H9 (cell line): Measurements from ENCODE around the gene ASPG. TPM values are rescaled to one million over a fixed set of nuclear protein-coding genes. Genes with fewer than 3 reads are reported as not detected.

ENCODE experiments used
- DNase-seq: peaks from one replicate; pipeline ENCODE4 v3.0.0-alpha.2; 2017
- H2AFZ ChIP-seq: one replicate; pipeline ENCODE4 v1.6.1; 2013; ENCODE audit warnings: mild to moderate bottlenecking, low read length, control low read depth, moderate library complexity
- H2AK5ac ChIP-seq: 2 replicates; pipeline ENCODE4 v1.6.1; 2013; ENCODE audit warnings: low read length, control low read depth, mixed read lengths; ENCODE audit not compliant: insufficient read length
- H2BK120ac ChIP-seq: one replicate; pipeline ENCODE4 v1.6.1; 2013; ENCODE audit warnings: low read depth, mild to moderate bottlenecking, low read length, control low read depth, inconsistent platforms; ENCODE audit not compliant: poor library complexity, severe bottlenecking
- H2BK12ac ChIP-seq: 2 replicates; pipeline ENCODE4 v1.6.1; 2013; ENCODE audit warnings: low read length, control low read depth, mixed read lengths, low read depth; ENCODE audit not compliant: insufficient read length
- H2BK15ac ChIP-seq: 2 replicates; pipeline ENCODE4 v1.6.1; 2013; ENCODE audit warnings: low read depth, low read length, control low read depth
- H2BK20ac ChIP-seq: one replicate; pipeline ENCODE4 v1.6.1; 2013; ENCODE audit warnings: low read depth, mild to moderate bottlenecking, low read length, control low read depth, inconsistent platforms; ENCODE audit not compliant: poor library complexity, severe bottlenecking
- H2BK5ac ChIP-seq: 2 replicates; pipeline ENCODE4 v1.6.1; 2013; ENCODE audit warnings: low read length, control low read depth, mixed read lengths; ENCODE audit not compliant: insufficient read length
- H3K14ac ChIP-seq: 2 replicates; pipeline ENCODE4 v1.6.1; 2013; ENCODE audit warnings: low read length, control low read depth; ENCODE audit not compliant: insufficient read depth
- H3K18ac ChIP-seq: 2 replicates; pipeline ENCODE4 v1.6.1; 2013; ENCODE audit warnings: low read depth, mild to moderate bottlenecking, mixed read lengths, low read length, control low read depth; ENCODE audit not compliant: insufficient read length
- H3K23ac ChIP-seq: 2 replicates; pipeline ENCODE4 v1.6.1; 2013; ENCODE audit warnings: low read length, control low read depth, mixed read lengths, low read depth; ENCODE audit not compliant: insufficient read length
- H3K23me2 ChIP-seq: 2 replicates; pipeline ENCODE4 v1.6.1; 2013; ENCODE audit warnings: low read depth, mild to moderate bottlenecking, mixed read lengths, low read length, control low read depth; ENCODE audit not compliant: insufficient read length, poor library complexity, severe bottlenecking
- H3K27ac ChIP-seq: 2 replicates; pipeline ENCODE4 v1.5.1; 2013; ENCODE audit warnings: low read length, control low read depth, mixed read lengths, low read depth; ENCODE audit not compliant: insufficient read length
- H3K27me3 ChIP-seq: 2 replicates; pipeline ENCODE4 v1.6.1; 2013; ENCODE audit warnings: low read length, control low read depth, inconsistent platforms; ENCODE audit not compliant: insufficient read depth
- H3K4ac ChIP-seq: 2 replicates; pipeline ENCODE4 v1.6.1; 2013; ENCODE audit warnings: low read depth, mild to moderate bottlenecking, control low read depth, inconsistent platforms, low read length, moderate library complexity
- H3K4me1 ChIP-seq: 2 replicates; pipeline ENCODE4 v1.6.1; 2013; ENCODE audit warnings: low read length, control low read depth, inconsistent platforms; ENCODE audit not compliant: insufficient read depth
- H3K4me2 ChIP-seq: 2 replicates; pipeline ENCODE4 v1.6.1; 2013; ENCODE audit warnings: low read length, control low read depth, mixed read lengths; ENCODE audit not compliant: insufficient read length, insufficient read depth
- H3K56ac ChIP-seq: 2 replicates; pipeline ENCODE4 v1.6.1; 2013; ENCODE audit warnings: low read depth, mild to moderate bottlenecking, mixed read lengths, low read length, control low read depth; ENCODE audit not compliant: insufficient read length
- H3K79me1 ChIP-seq: 2 replicates; pipeline ENCODE4 v1.6.1; 2013; ENCODE audit warnings: low read depth, mild to moderate bottlenecking, moderate library complexity, low read length, control low read depth, inconsistent platforms; ENCODE audit not compliant: insufficient read depth, poor library complexity, severe bottlenecking
- H3K79me2 ChIP-seq: 2 replicates; pipeline ENCODE4 v1.6.1; 2013; ENCODE audit warnings: low read length, control low read depth, inconsistent platforms; ENCODE audit not compliant: insufficient read depth
- H3K9ac ChIP-seq: 2 replicates; pipeline ENCODE4 v1.6.1; 2013; ENCODE audit warnings: low read length, control low read depth, mixed read lengths; ENCODE audit not compliant: insufficient read length; ENCODE audit errors: extremely low read depth
- H3K9me3 ChIP-seq: one replicate; pipeline ENCODE4 v1.6.1; 2013; ENCODE audit warnings: low read depth, low read length, inconsistent platforms; ENCODE audit not compliant: control insufficient read depth
- H3T11ph ChIP-seq: one replicate; pipeline ENCODE4 v1.6.1; 2013; ENCODE audit warnings: mild to moderate bottlenecking, low read length, control low read depth, inconsistent platforms
- H4K20me1 ChIP-seq: one replicate; pipeline ENCODE4 v1.6.1; 2013; ENCODE audit not compliant: control insufficient read depth, insufficient read length, insufficient read depth
- H4K5ac ChIP-seq: 2 replicates; pipeline ENCODE4 v1.6.1; 2013; ENCODE audit warnings: low read depth, mild to moderate bottlenecking, mixed read lengths, low read length, control low read depth; ENCODE audit not compliant: insufficient read length
- H4K8ac ChIP-seq: replicated peaks from 2 replicates; pipeline ENCODE4 v1.6.1; 2013; ENCODE audit warnings: low read length, control low read depth, mixed read lengths, low read depth; ENCODE audit not compliant: insufficient read length
- H4K91ac ChIP-seq: 2 replicates; pipeline ENCODE4 v1.6.1; 2013; ENCODE audit warnings: low read depth, mild to moderate bottlenecking, moderate library complexity, mixed read lengths, low read length, control low read depth; ENCODE audit not compliant: insufficient read length
- H3K27ac Mint-ChIP-seq, 3 experiments: 2 replicates in 2 of 3; 3 replicates in 1 of 3; pipeline ENCODE4 v1.8.0; 2020 to 2021; ENCODE audit warnings: mixed read lengths in 3 of 3, mild to moderate bottlenecking in 1 of 3, moderate library complexity in 1 of 3
- H3K27me3 Mint-ChIP-seq: 2 replicates; pipeline ENCODE4 v1.8.0; 2021; ENCODE audit warnings: low read depth, mild to moderate bottlenecking, moderate library complexity, mixed read lengths
- H3K36me3 Mint-ChIP-seq, 3 experiments: 2 replicates in 2 of 3; 3 replicates in 1 of 3; pipeline ENCODE4 v1.8.0; 2020 to 2021; ENCODE audit warnings: low read depth in 3 of 3, mixed read lengths in 3 of 3; ENCODE audit not compliant: insufficient read depth in 1 of 3
- H3K4me1 Mint-ChIP-seq, 2 experiments: 2 replicates each; pipeline ENCODE4 v1.8.0; 2020; ENCODE audit warnings: mixed read lengths in 2 of 2
- H3K4me3 Mint-ChIP-seq, 2 experiments: 2 replicates in 1 of 2; 3 replicates in 1 of 2; pipeline ENCODE4 v1.8.0; 2020 to 2021; ENCODE audit warnings: mild to moderate bottlenecking in 2 of 2, mixed read lengths in 2 of 2, moderate library complexity in 1 of 2
- H3K9me3 Mint-ChIP-seq, 2 experiments: 2 replicates in 1 of 2; 3 replicates in 1 of 2; pipeline ENCODE4 v1.8.0; 2020; ENCODE audit warnings: mild to moderate bottlenecking in 2 of 2, mixed read lengths in 2 of 2, moderate library complexity in 1 of 2
- WGBS: extraction: QIAGEN DNeasy Blood & Tissue Kit; methylation state at CpG from one replicate; pipeline ENCODE4 v1.1.7; 2013; ENCODE audit warnings: missing lambda C conversion rate, low lambda C conversion rate, mixed read lengths; ENCODE audit not compliant: insufficient read length; ENCODE audit errors: extremely low coverage; 5-methylcytosine and 5-hydroxymethylcytosine counted together
- total RNA-seq: library from RNA; stranded (reverse); gene quantifications from 2 replicates; pipeline ENCODE4 v1.2.1, GENCODE V29; 2021
- TF ChIP-seq, protein P1 (sequence below): fragments of 200-600 bp; sonication (generic); conservative IDR thresholded peaks from 3 replicates; pipeline ENCODE4 v1.8.0; 2021; ENCODE audit warnings: antibody characterized with exemption, mild to moderate bottlenecking

The ASPG gene
- total RNA-seq, 1 experiment from 2014 or later = 0.33 TPM

DNA sequence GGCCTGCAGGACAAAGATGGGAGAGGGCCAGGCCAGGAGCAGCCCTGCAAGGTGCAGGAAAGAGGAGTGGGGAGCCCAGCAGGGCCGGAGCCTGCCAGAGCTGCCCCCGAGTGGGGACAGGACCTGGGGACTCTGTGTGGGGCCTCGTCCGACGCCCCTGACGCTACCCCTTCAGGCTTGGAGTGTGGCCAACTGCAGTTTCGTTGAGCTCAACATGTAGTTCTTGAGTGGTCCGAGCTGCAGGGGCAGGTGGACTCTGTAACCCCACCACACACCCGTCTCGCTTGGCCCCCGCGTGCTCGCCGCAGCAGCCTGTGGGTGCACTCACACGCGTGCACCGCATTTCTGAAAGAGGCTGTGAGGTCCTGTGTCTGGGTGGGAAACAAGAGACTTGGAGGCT lies 2.0 kb downstream of the ASPG start:
- no peak overlapping the region for H3K14ac ChIP-seq
- no peak for DNase-seq
- H2BK120ac ChIP-seq = no peak overlapping the region
- no peak overlapping the region for H2BK15ac ChIP-seq
- no peak overlapping the region for H3K4ac ChIP-seq
- TF ChIP-seq, protein P1, sequence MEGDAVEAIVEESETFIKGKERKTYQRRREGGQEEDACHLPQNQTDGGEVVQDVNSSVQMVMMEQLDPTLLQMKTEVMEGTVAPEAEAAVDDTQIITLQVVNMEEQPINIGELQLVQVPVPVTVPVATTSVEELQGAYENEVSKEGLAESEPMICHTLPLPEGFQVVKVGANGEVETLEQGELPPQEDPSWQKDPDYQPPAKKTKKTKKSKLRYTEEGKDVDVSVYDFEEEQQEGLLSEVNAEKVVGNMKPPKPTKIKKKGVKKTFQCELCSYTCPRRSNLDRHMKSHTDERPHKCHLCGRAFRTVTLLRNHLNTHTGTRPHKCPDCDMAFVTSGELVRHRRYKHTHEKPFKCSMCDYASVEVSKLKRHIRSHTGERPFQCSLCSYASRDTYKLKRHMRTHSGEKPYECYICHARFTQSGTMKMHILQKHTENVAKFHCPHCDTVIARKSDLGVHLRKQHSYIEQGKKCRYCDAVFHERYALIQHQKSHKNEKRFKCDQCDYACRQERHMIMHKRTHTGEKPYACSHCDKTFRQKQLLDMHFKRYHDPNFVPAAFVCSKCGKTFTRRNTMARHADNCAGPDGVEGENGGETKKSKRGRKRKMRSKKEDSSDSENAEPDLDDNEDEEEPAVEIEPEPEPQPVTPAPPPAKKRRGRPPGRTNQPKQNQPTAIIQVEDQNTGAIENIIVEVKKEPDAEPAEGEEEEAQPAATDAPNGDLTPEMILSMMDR = no peak
- no peak overlapping the region for H3K56ac ChIP-seq
- no peaks in the 10 kb centered on the region for H3K23me2 ChIP-seq
- H4K8ac ChIP-seq = no peak overlapping the region
- no peak overlapping the region for H3K4me2 ChIP-seq
- H3K9me3 ChIP-seq = no peaks in the 10 kb centered on the region
- no peaks in the 10 kb centered on the region for H4K20me1 ChIP-seq
- no CpG with 5 or more reads among the region's 17 CpGs for WGBS
- no peak overlapping the region for H2BK20ac ChIP-seq
- H3K4me1 Mint-ChIP-seq = peaks cover 0 to 6% of the 10 kb centered on the region in 2 experiments; a peak in 2 of 4 replicates
- no peak overlapping the region for H3K23ac ChIP-seq
- H4K5ac ChIP-seq = no peak overlapping the region
- H2BK12ac ChIP-seq = no peak overlapping the region
- H2AFZ ChIP-seq = no peak overlapping the region
- no peak overlapping the region for H3K9ac ChIP-seq
- no peak overlapping the region for H4K91ac ChIP-seq
- peaks cover 5% of the 10 kb centered on the region for H3K27me3 Mint-ChIP-seq
- no peak overlapping the region for H3K18ac ChIP-seq
- no peaks in the 10 kb centered on the region for H3K27me3 ChIP-seq
- H3K4me3 Mint-ChIP-seq = no peak overlapping the region
- no peaks in the 10 kb centered on the region for H3K79me1 ChIP-seq
- H3T11ph ChIP-seq = no peak overlapping the region
- H3K27ac ChIP-seq = no peak overlapping the region
- H2AK5ac ChIP-seq = no peak overlapping the region
- H3K27ac Mint-ChIP-seq = peak overlapping the region in 1 of 3 experiments; percentile 46; a peak in 2 of 7 replicates
- no peaks in the 10 kb centered on the region for H3K79me2 ChIP-seq
- H3K4me1 ChIP-seq = no peaks in the 10 kb centered on the region
- H3K36me3 Mint-ChIP-seq = no peaks in the 10 kb centered on the region
- no peak overlapping the region for H2BK5ac ChIP-seq
- no peaks in the 10 kb centered on the region; a peak in 2 of 5 replicates for H3K9me3 Mint-ChIP-seq
